ENCODE data around the gene TM7SF2.

The TM7SF2 gene

GRCh38 chr11:65120831-65121230 lies 9.2 kb downstream of the TM7SF2 start:
- TF ChIP-seq, protein P1, sequence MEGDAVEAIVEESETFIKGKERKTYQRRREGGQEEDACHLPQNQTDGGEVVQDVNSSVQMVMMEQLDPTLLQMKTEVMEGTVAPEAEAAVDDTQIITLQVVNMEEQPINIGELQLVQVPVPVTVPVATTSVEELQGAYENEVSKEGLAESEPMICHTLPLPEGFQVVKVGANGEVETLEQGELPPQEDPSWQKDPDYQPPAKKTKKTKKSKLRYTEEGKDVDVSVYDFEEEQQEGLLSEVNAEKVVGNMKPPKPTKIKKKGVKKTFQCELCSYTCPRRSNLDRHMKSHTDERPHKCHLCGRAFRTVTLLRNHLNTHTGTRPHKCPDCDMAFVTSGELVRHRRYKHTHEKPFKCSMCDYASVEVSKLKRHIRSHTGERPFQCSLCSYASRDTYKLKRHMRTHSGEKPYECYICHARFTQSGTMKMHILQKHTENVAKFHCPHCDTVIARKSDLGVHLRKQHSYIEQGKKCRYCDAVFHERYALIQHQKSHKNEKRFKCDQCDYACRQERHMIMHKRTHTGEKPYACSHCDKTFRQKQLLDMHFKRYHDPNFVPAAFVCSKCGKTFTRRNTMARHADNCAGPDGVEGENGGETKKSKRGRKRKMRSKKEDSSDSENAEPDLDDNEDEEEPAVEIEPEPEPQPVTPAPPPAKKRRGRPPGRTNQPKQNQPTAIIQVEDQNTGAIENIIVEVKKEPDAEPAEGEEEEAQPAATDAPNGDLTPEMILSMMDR (IDR thresholded peaks at IDR 0.05; ENCODE audit: low read depth, low read length), result no peak
- no peak for DNase-seq (ENCODE audit: extremely low read depth, low read depth)

DNA sequence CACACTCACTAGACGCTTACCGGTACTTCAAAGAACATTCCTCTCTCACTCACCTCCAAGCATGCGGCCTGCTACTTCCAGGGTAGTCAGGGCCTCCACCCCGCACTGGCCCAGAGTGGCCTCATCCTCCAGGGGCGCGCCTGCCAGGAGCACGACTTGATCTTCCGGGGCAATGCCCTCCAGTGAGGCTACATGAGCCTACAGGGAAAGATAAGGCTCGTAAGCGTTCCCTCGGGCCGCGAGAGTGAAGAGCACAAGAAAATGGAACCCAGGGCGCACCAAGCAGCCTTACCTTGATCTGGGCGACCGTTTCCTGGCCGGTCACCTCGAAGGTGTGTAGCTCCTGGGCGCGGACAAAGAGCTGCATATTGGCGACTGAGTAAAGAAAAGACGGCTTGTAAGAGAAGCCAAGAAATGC lies 9.8 kb downstream of the TM7SF2 start:
- DNase-seq (ENCODE audit: extremely low read depth, low read depth), result no peak
- TF ChIP-seq, protein P1 (IDR thresholded peaks at IDR 0.05; ENCODE audit: low read depth, low read length), result no peak

- DNase-seq (ENCODE audit: extremely low read depth, low read depth), result peak; percentile 88
- TF ChIP-seq, protein P1 (IDR thresholded peaks at IDR 0.05; ENCODE audit: low read depth, low read length), result no peak
Measured at GRCh38 chr11:65121865-65122696, 10.4 kb downstream of the TM7SF2 start, which contains the start of the genes FAU and MRPL49. Gene FAU (minus strand): TSS chr11:65122134. CDS start chr11:65121813, 321 bp downstream. Gene MRPL49 (plus strand): TSS chr11:65122321. CDS start chr11:65122347, 26 bp downstream.

DNA sequence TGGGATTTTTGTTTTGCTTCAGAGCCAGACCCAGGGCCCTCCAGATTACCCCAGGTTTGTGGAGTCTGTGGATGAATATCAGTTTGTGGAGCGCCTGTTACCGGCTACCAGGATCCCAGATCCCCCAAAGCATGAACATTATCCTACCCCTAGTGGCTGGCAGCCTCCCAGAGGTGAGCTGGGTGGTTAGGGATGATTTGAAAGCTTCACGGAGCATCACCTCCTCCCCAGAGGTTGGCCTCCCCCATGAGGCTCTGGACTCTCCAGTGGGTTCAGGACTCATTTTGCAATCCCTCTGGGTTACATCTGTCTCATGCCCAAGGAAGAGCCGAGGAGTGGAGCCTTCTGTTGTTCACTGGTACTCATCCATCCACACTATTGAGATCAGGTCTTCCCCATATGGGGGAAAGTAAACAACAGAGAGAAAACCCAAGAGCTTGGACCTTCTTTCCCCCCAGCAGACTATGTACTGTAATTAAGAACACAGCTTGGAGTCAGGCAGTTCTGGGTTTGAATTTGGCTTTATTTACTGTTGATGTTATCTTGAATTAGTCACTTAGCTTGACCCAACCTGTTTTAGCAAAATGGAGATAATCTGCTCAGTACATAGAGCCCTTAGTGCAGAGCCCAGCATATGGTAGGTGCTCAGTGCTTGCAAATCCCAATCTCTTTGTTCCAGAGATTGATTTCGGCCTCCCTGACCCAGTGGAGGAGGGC lies 13.0 kb downstream of the TM7SF2 start:
- TF ChIP-seq, protein P1 (IDR thresholded peaks at IDR 0.05; ENCODE audit: low read depth, low read length), result no peak
- no peak for DNase-seq (ENCODE audit: extremely low read depth, low read depth)

DNA sequence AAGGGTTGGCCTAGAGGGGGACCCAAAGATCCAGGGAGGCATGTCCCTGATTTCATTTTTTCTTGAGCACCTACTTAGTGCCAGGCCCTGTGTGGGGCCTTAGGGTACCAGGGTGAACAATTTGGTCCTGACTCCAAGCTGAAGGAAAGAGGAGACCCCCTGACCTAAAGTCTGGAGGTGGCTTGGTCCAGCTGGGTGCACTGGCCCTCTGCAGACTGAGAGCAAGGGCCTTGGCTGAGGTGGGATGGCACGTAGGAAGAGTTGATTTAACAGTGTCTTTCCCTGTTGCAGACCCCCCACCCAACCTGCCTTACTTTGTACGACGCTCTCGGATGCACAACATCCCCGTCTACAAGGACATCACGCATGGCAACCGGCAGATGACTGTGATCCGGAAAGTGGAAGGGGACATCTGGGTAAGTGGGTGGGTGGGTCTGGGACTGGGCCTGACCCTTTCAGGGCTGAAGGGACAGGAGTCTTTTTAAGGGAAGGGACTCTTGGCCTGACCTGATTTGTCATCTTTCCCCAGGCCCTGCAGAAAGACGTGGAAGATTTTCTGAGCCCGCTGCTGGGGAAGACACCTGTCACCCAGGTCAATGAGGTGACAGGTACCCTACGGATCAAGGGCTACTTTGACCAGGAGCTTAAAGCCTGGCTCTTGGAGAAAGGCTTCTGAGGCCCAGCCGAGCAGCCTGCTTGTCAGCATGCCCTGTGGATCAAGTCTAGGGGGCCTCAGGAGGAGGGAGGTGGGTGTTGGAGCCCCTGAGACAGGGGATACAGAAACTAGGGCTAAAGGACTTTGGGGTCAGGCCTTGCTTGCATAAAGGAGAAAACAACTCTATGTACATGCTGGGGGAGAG lies 13.8 kb downstream of the TM7SF2 start:
- TF ChIP-seq, protein P1 (IDR thresholded peaks at IDR 0.05; ENCODE audit: low read depth, low read length), result no peak
- no peak for DNase-seq (ENCODE audit: extremely low read depth, low read depth)

- no peak for DNase-seq (ENCODE audit: extremely low read depth, low read depth)
- TF ChIP-seq, protein P1 (IDR thresholded peaks at IDR 0.05; ENCODE audit: low read depth, low read length), result no peak
Measured at GRCh38 chr11:65126624-65127274, 15.1 kb downstream of the TM7SF2 start.

Data from AG09319 (cell line).